Neural crest cell (in vitro differentiated cells): ENCODE results near the gene ZC2HC1B. TPM values are rescaled to one million over a fixed set of nuclear protein-coding genes. Genes with fewer than 3 reads are reported as not detected.
A peak's percentile ranks its signal among the peaks of the same experiment; 100 is the strongest.

Experiments
- DNase-seq: peaks from one replicate; pipeline ENCODE4 v3.0.0; 2021; ENCODE audit warnings: low read depth, mixed read lengths, low spot score
- H3K27ac Mint-ChIP-seq: one replicate; pipeline ENCODE4 v1.8.0; 2021; ENCODE audit warnings: mild to moderate bottlenecking, mixed read lengths; ENCODE audit not compliant: unreplicated experiment
- H3K27me3 Mint-ChIP-seq: 2 replicates; pipeline ENCODE4 v1.8.0; 2021; ENCODE audit warnings: low read depth, mild to moderate bottlenecking, mixed read lengths
- H3K36me3 Mint-ChIP-seq: 2 replicates; pipeline ENCODE4 v1.8.0; 2021; ENCODE audit warnings: low read depth, mild to moderate bottlenecking, mixed read lengths
- H3K4me1 Mint-ChIP-seq: 2 replicates; pipeline ENCODE4 v1.8.0; 2021; ENCODE audit warnings: mixed read lengths
- H3K4me3 Mint-ChIP-seq: one replicate; pipeline ENCODE4 v1.8.0; 2021; ENCODE audit warnings: mild to moderate bottlenecking, mixed read lengths
- H3K9me3 Mint-ChIP-seq: 2 replicates; pipeline ENCODE4 v1.8.0; 2021; ENCODE audit warnings: mixed read lengths
- CTCF ChIP-seq: fragments of 200-600 bp; sonication (generic); conservative IDR thresholded peaks from 2 replicates; pipeline ENCODE4 v1.5.0; 2021; ENCODE audit warnings: antibody characterized with exemption, mild to moderate bottlenecking
- total RNA-seq: library from RNA; stranded (reverse); gene quantifications from 2 replicates; pipeline ENCODE4 v1.2.1, GENCODE V29; 2021

Gene ZC2HC1B
- total RNA-seq, 1 donor from 2014 or later = not detected

GRCh38 chr6:143971482-143972205 is 107.4 kb downstream of the ZC2HC1B start:
- peak overlapping the region; percentile 16 for H3K27ac Mint-ChIP-seq
- no peaks in the 10 kb centered on the region for H3K9me3 Mint-ChIP-seq
- no peak for TF ChIP-seq CTCF
- no peak for DNase-seq
- H3K4me1 Mint-ChIP-seq = peaks cover 57% of the 10 kb centered on the region
- no peaks in the 10 kb centered on the region for H3K27me3 Mint-ChIP-seq
- H3K36me3 Mint-ChIP-seq = no peaks in the 10 kb centered on the region
- H3K4me3 Mint-ChIP-seq = peak overlapping the region; percentile 17

GRCh38 chr6:143973097-143973966 is 109.1 kb downstream of the ZC2HC1B start:
- no peaks in the 10 kb centered on the region for H3K36me3 Mint-ChIP-seq
- TF ChIP-seq CTCF = no peak
- peak overlapping the region; percentile 38 for H3K4me3 Mint-ChIP-seq
- H3K27me3 Mint-ChIP-seq = no peaks in the 10 kb centered on the region
- peak overlapping the region; percentile 90 for H3K27ac Mint-ChIP-seq
- no peaks in the 10 kb centered on the region for H3K9me3 Mint-ChIP-seq
- peak; percentile 41 for DNase-seq
- peaks cover 54% of the 10 kb centered on the region for H3K4me1 Mint-ChIP-seq

GRCh38 chr6:143974089-143974488 is 109.8 kb downstream of the ZC2HC1B start:
- no peak for DNase-seq
- TF ChIP-seq CTCF = no peak
- Mint-ChIP-seq H3K27ac (no peak overlapping the region), H3K36me3 (no peaks in the 10 kb centered on the region), H3K4me3 (no peak overlapping the region), H3K4me1 (peaks cover 54% of the 10 kb centered on the region), H3K9me3 (no peaks in the 10 kb centered on the region), H3K27me3 (no peaks in the 10 kb centered on the region)

- peaks cover 38% of the 10 kb centered on the region for H3K4me1 Mint-ChIP-seq
- no peak for TF ChIP-seq CTCF
- DNase-seq = no peak
- no peaks in the 10 kb centered on the region for H3K27me3 Mint-ChIP-seq
- H3K9me3 Mint-ChIP-seq = no peaks in the 10 kb centered on the region
- no peak overlapping the region for H3K27ac Mint-ChIP-seq
- no peaks in the 10 kb centered on the region for H3K36me3 Mint-ChIP-seq
- no peak overlapping the region for H3K4me3 Mint-ChIP-seq
Observed at GRCh38 chr6:143976806-143977349, 112.6 kb downstream of the ZC2HC1B start.

- Mint-ChIP-seq H3K4me3 (no peak overlapping the region), H3K27me3 (no peaks in the 10 kb centered on the region), H3K36me3 (no peaks in the 10 kb centered on the region), H3K4me1 (peaks cover 6% of the 10 kb centered on the region), H3K27ac (no peak overlapping the region), H3K9me3 (no peaks in the 10 kb centered on the region)
- DNase-seq = no peak
- TF ChIP-seq CTCF = no peak
Observed at GRCh38 chr6:143980921-143981320, 116.6 kb downstream of the ZC2HC1B start.
